HG03045 (cell line): ENCODE results near the gene XRCC4.
"Not testable (repeated sequence)": the region's sequence is repeated elsewhere in the genome, so short reads cannot be mapped to it uniquely, and the experiment has no call there.

Source experiments
- ATAC-seq: cut with Tn5 transposase; IDR thresholded peaks from one replicate; pipeline ENCODE4 v1.9.1; 2021; ENCODE audit warnings: mild to moderate bottlenecking, moderate library complexity; ENCODE audit not compliant: unreplicated experiment

The XRCC4 gene

DNA sequence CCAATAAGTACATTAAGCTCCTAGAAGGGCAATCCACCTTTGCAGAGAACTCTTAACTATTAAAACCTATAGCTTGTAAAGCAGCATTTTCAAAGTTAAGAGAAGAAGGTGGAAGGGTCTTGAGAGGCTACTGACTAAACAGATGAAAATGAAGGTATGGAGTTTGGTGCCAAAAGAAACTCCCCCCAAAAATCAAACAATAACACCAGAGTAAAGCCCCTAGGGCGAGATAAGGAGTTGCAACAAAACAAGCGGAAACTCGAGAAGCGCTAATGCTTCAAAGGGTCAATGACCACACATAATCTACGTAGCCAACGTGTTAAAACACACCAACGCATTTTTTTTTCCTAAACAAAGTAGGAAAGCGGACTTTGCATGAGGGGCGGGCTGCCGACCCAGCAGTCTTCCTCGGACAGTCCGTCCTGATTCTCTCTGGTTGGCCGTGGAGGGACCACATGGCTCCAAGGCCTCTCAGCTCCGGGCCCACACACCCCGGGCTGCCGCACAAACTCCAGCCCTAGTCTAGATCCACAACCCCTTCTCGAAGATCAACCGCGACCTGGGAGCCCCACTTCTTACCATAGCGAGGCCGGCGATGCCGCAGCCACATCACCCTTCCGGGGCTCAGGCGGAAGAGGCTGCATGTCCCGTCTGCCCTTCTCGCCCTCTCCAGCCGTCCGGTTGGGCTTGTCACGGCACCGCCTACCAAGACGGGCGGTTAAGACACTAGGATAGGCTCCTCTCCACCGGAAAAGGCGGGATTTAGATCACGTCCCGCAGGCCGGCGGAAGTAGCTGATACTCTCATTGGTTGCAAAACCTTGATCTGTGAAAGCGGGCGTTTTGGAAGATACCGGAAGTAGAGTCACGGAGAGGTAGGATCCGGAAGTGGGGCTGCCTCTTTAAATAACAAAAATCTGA is at the start of gene XRCC4, which contains the start of gene TMEM167A:
Gene XRCC4 (plus strand): TSS at position 806 of the 920 bp plus-strand sequence. CDS start 27,373 bp downstream, outside the sequence.
Gene TMEM167A (minus strand): TSS at position 653 of the 920 bp plus-strand sequence. CDS start 71 bp downstream, at position 582.
- peak; percentile 98 for ATAC-seq

DNA sequence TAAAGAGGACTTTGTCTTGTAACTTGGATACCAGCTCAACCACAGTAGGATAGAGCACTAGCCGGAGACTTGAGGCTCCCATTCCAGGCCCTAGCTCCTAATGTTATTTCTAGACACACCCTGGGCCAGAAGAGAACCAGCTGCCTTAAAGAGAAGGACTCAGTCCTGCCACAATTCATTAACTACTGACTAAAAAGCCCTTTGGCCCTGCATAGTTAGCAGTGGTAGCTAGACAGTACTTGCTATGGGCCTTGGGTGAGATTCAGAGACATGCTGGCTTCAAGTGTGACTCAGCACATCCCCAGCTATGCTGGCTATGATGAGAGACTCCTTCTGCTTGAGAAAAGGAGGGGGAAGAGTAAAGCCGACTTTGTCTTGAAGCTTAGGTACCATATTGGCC is 47.4 kb upstream of the XRCC4 start:
- no peak for ATAC-seq

DNA sequence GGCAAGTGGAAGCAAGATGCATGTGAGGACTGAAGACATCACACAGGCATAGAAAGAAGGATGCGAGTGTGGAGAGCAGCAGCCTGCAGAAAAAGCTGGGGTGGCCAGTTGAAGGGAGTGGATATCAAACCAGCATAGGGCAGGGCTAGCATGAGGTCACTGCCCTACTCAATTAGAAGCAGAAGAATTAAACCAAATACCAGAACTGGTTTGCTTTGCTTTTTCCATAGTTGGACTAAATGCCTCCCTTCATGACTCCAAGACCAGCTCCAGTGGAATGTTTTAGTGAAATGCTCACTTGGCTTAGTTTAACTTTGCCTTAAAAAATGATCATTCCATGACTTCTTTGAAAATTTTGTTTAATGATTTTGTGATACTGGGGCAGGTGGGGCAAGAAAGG is 46.0 kb upstream of the XRCC4 start:
- no peak for ATAC-seq

- no peak for ATAC-seq
Observed at GRCh38 chr5:83034036-83034435, 43.3 kb upstream of the XRCC4 start.

- ATAC-seq = no peak
Observed at GRCh38 chr5:83034528-83035207, 42.7 kb upstream of the XRCC4 start.

- no peak for ATAC-seq
Observed at GRCh38 chr5:83035373-83036100, 41.8 kb upstream of the XRCC4 start.

DNA sequence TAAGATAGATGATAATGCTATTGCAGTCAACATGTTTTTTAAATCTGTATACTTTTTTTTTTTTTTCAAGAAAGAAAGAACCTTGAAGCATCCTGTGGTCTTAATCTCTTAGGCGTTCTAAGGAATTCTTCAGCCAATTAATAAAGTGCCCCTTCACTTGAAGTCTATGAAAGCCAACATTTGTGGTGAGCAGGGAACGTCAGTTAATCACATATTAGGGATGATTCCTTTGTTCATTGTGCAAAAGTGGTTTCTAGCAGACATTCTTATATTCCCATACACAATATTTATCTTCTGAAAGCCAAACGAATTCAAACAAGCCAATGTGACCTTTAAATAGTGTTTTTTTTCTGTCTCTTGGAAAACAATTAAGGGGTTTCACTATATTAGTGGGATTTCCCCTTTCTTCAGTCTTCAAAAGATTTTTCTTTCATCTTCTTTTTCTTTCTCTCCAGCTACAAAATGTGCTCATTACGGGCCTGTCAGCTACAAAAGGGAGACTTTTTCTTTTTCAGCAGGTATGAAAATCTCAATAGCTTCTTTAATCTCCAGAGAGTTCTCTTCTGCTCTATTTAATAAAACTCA is 40.3 kb upstream of the XRCC4 start:
- no peak for ATAC-seq

DNA sequence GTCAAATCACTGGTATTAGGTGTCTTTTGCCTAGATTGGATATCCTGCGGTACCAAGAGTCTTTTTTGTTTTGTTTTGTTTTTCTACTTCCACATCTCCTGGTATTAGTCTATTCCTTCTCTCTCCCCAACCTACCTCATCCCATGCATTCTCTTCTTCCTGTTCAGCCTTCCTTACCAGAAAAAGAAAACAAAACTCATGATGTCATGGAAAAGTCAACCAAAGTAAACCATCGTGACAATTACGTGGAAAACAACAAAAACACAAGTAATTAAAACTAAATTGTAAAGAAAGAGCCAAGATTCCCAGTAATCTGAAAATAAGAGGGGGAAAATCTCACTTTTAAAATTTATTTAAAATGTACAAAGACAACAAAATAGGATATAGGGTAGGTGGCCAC is 38.4 kb upstream of the XRCC4 start:
- no peak for ATAC-seq

GRCh38 chr5:83042507-83042906 is 34.8 kb upstream of the XRCC4 start:
- no peak for ATAC-seq

- no peak for ATAC-seq
Observed at GRCh38 chr5:83044926-83045325, 32.4 kb upstream of the XRCC4 start.

GRCh38 chr5:83048277-83048676 is 29.1 kb upstream of the XRCC4 start:
- no peak for ATAC-seq

DNA sequence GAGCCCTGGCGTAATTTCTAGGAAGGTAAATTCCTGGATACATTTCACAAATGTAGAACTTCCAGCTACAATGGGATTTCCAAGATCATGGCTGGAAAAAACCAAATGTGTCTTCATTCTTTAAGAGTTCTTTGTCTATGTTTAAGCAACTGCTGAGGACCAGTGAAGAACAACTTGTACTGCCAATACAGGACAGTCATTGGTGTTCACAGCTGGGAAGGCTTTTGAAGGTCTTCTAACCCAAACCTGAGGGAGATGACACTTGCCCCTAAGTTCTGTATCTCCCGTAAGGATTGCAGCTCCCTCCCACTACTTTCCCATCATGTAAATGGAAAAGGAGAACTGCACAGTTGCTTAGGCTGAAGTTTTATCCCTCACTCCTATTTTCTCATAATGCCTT is 28.5 kb upstream of the XRCC4 start:
- ATAC-seq = no peak

DNA sequence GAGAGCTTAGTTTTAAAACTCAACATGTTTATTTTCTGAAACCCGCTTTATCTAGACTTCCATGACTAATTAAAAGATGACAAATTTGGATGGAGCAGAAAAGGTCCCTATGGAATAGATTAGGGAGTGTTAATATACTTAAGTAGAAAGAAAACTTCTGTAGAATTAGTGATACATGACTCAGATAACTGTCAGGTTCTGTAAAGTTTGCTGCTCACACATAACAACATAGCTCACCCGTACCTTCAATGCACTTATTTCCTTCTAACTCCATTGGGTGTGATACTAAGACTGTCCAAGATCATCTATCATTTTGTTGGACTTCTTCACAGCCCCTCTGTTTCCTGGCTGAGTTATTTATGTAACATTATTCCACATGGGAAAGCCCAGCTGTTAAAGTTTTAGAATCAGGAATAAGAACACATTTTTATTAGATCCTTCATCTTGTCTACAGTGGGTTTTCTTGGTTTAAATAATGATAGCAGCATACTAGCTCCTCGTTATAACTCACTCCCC is 27.9 kb upstream of the XRCC4 start:
- no peak for ATAC-seq

DNA sequence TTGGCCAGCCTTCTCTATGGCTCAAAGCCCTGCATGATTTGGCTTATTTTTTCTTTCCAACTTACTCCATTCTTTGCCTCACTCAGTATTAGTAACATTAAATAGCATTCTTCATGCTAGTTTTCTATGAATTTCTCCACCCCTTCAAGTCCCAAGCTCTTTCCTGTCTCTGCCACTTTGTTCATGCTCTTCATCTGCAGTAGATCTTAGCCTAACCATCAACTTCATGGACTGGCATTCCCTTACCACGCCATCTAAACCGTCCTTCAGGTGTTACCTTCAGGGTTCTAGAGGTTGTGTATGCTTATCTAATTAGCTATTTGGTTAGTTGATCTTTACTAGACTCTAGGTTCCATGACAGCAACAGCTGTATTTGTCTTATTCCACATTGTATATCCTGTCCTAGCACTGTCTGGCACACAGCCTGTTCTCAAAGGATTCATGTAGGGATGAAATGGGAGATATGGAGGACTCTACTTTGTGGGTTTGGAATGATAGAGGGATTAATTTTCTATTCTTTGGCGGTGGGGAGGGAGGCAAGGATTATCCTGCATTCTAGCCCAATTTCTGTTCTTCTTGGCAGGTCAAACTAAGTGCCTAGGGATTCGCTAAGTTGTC is 26.5 kb upstream of the XRCC4 start:
- ATAC-seq = no peak

DNA sequence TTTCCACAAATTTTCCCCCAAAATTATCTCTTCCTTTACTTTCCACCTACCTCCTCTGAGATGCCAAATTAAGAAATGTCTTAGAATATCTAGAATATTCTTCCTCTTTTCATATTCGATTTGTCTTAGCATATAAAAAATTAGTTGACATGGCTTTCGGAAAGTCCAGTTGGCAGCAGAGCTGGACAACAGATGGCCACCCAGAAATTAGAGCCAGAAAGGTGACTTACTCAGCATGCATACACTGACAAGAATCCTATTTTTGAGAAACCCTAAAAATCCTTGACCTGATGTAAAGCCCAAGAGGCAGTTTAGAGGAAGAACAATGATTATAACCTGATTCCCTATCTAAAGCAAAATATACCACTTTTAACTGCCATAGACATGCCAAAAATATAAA is 22.2 kb upstream of the XRCC4 start:
- ATAC-seq = no peak

DNA sequence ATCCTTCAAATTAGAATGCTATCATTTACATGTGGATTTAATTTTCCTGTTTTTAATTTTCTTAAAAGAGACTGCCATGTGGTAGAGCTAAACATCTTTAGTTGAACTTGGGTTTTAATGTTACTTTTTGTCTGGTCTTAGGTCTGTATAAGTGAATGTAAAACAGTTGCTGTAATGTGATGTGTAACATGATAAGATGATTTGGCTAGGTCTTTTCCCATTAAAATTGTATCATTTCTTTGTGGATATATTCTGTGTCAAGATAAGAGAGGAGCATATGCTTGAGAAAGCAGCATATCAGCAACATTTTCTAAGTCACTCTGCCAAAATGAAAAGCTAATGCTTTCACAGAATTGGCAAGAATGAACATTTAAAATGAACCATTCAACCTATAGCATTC is 18.6 kb upstream of the XRCC4 start:
- no peak for ATAC-seq

- ATAC-seq = no peak
Observed at GRCh38 chr5:83059341-83059740, 18.0 kb upstream of the XRCC4 start.

DNA sequence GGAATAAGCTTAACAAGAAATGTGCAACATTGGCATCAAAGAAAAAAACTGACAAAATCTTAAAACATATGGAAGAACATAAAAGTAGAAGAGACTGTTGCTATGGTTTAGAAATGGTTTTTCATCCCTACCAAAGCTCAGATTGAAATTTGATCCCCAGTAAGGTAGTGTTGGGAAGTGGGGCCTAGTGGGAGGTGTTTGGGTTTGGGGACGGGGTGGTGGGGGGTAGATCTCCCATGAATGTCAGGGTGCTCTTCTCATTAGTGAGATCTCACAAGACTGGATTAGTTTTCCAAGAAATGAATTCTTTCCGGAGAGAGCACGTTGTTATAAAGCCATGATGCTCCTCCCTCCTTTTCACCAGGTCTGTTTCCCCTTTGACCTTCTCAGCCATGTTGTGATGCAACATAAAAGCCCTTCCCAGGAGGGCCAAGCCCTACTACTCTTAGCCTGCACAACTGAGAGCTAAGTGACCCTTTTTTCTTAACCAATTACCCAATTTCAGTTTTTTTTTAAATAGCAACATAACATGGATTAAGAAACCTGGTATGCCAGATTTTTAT is 10.7 kb upstream of the XRCC4 start:
- ATAC-seq = no peak

DNA sequence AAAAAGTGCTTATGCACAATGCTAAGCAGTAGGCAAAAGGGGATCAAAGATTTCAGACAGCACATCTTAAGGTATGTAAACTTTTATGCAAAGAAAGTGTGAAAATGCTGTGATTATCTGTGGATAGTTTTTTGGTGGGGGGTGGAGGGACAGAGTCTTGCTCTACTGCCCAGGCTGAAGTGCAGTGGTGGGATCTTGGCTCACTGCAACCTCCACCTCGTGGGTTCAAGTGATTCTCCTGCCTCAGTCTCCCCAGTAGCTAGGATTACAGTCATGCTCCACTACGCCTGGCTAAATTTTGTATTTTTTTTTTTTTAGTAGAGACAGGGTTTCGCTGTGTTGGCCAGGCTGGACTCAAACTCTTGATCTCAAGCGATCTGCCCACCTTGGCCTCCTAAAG is 10.0 kb upstream of the XRCC4 start:
- not testable (repeated sequence) for ATAC-seq
